ENCODE measurements around the gene YTHDF2.

GRCh38 chr1:28796352-28797211 lies 59.8 kb downstream of the YTHDF2 start:
- TF ChIP-seq CTCF (IDR thresholded peaks at IDR 0.05) (no peak), POLR2AphosphoS5 (IDR thresholded peaks at IDR 0.05; ENCODE audit: low read depth, low read length) (no peak), REST (IDR thresholded peaks at IDR 0.05; ENCODE audit: insufficient read depth in 1 of 2, low read depth in 2 of 2, low read length in 1 of 2) (no peak)

All from Panc1 (cell line).